SU-DHL-6 (cell line): ENCODE results near the gene ARHGAP8.

Experiments used
- H2AFZ ChIP-seq: fragments of 200-600 bp; sonication (generic); 2 replicates; pipeline ENCODE4 v1.6.1; 2014; ENCODE audit warnings: low read depth, mild to moderate bottlenecking, moderate library complexity, mixed read lengths, antibody characterized with exemption, low read length; ENCODE audit not compliant: severe bottlenecking
- H3F3A ChIP-seq: fragments of 200-600 bp; shearing (Covaris generic); 2 replicates; pipeline ENCODE4 v1.6.0; 2016; ENCODE audit warnings: antibody characterized with exemption, mild to moderate bottlenecking; ENCODE audit not compliant: insufficient read depth
- H3K27ac ChIP-seq: fragments of 200-600 bp; sonication (generic); 2 replicates; pipeline ENCODE4 v1.5.1; 2016; ENCODE audit warnings: low read depth, mild to moderate bottlenecking, low read length, moderate library complexity, mixed read lengths
- H3K27me3 ChIP-seq: fragments of 200-600 bp; sonication (generic), shearing (Covaris generic); 2 replicates; pipeline ENCODE4 v1.6.0; 2014; ENCODE audit warnings: mild to moderate bottlenecking, low read length
- H3K36me3 ChIP-seq: fragments of 200-600 bp; sonication (generic); 2 replicates; pipeline ENCODE4 v1.6.1; 2014; ENCODE audit warnings: mild to moderate bottlenecking, low read length, mixed read lengths
- H3K4me2 ChIP-seq: fragments of 300-600, 200-600 bp; shearing (Covaris generic), sonication (generic); 2 replicates; pipeline ENCODE4 v1.6.0; 2014; ENCODE audit warnings: low read length, low read depth, mild to moderate bottlenecking; ENCODE audit not compliant: poor library complexity, severe bottlenecking
- H3K4me3 ChIP-seq: fragments of 200-600 bp; sonication (generic); 2 replicates; pipeline ENCODE4 v1.5.1; 2014; ENCODE audit warnings: antibody characterized with exemption, low read length, mild to moderate bottlenecking, mixed read lengths; ENCODE audit not compliant: insufficient read depth, poor library complexity, severe bottlenecking
- H3K79me2 ChIP-seq: fragments of 200-600 bp; sonication (generic); 2 replicates; pipeline ENCODE4 v1.6.1; 2014; ENCODE audit warnings: mild to moderate bottlenecking, low read length, moderate library complexity; ENCODE audit not compliant: insufficient read depth
- H3K9ac ChIP-seq: fragments of 200-600 bp; sonication (generic); 2 replicates; pipeline ENCODE4 v1.7.0; 2014; ENCODE audit warnings: mild to moderate bottlenecking, low read length
- H3K9me2 ChIP-seq: fragments of 200-600 bp; sonication (generic); replicated peaks from 2 replicates; pipeline ENCODE4 v1.6.1; 2014; ENCODE audit warnings: low read length; ENCODE audit not compliant: insufficient read depth
- H3K9me3 ChIP-seq: fragments of 200-600 bp; sonication (generic); 2 replicates; pipeline ENCODE4 v1.6.1; 2014; ENCODE audit warnings: low read length, mixed read lengths; ENCODE audit not compliant: insufficient read depth
- H4K20me1 ChIP-seq: fragments of 200-600 bp; sonication (generic); 2 replicates; pipeline ENCODE4 v1.6.1; 2014; ENCODE audit warnings: low read depth, mild to moderate bottlenecking, antibody characterized with exemption, low read length, moderate library complexity, mixed read lengths
- EZH2phosphoT487 ChIP-seq: fragments of 200-600 bp; sonication (generic), shearing (Covaris generic); conservative IDR thresholded peaks from 2 replicates; pipeline ENCODE4 v1.6.1; 2018; ENCODE audit warnings: mild to moderate bottlenecking, antibody characterized with exemption, low read length, moderate library complexity, mixed read lengths
- TF ChIP-seq, protein P1 (sequence below): fragments of 200-600 bp; sonication (generic); IDR thresholded peaks from one replicate; pipeline ENCODE4 v1.5.1; 2017; ENCODE audit warnings: antibody characterized with exemption, mild to moderate bottlenecking, low read length, moderate library complexity; ENCODE audit not compliant: insufficient read depth, poor library complexity, severe bottlenecking

Gene ARHGAP8

GRCh38 chr22:44734278-44734677, 18.1 kb upstream of the ARHGAP8 start:
- TF ChIP-seq, protein P1, sequence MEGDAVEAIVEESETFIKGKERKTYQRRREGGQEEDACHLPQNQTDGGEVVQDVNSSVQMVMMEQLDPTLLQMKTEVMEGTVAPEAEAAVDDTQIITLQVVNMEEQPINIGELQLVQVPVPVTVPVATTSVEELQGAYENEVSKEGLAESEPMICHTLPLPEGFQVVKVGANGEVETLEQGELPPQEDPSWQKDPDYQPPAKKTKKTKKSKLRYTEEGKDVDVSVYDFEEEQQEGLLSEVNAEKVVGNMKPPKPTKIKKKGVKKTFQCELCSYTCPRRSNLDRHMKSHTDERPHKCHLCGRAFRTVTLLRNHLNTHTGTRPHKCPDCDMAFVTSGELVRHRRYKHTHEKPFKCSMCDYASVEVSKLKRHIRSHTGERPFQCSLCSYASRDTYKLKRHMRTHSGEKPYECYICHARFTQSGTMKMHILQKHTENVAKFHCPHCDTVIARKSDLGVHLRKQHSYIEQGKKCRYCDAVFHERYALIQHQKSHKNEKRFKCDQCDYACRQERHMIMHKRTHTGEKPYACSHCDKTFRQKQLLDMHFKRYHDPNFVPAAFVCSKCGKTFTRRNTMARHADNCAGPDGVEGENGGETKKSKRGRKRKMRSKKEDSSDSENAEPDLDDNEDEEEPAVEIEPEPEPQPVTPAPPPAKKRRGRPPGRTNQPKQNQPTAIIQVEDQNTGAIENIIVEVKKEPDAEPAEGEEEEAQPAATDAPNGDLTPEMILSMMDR: no peak
- no peak for TF ChIP-seq EZH2phosphoT487
- Histone ChIP-seq H3K79me2 (no peaks in the 10 kb centered on the region), H2AFZ (no peak overlapping the region), H3K9ac (no peak overlapping the region), H4K20me1 (no peaks in the 10 kb centered on the region), H3K36me3 (no peaks in the 10 kb centered on the region), H3K9me3 (no peaks in the 10 kb centered on the region), H3K27me3 (no peaks in the 10 kb centered on the region), H3K4me2 (no peak overlapping the region), H3K9me2 (no peaks in the 10 kb centered on the region), H3K4me3 (no peak overlapping the region), H3K27ac (no peak overlapping the region), H3F3A (no peaks in the 10 kb centered on the region)

DNA sequence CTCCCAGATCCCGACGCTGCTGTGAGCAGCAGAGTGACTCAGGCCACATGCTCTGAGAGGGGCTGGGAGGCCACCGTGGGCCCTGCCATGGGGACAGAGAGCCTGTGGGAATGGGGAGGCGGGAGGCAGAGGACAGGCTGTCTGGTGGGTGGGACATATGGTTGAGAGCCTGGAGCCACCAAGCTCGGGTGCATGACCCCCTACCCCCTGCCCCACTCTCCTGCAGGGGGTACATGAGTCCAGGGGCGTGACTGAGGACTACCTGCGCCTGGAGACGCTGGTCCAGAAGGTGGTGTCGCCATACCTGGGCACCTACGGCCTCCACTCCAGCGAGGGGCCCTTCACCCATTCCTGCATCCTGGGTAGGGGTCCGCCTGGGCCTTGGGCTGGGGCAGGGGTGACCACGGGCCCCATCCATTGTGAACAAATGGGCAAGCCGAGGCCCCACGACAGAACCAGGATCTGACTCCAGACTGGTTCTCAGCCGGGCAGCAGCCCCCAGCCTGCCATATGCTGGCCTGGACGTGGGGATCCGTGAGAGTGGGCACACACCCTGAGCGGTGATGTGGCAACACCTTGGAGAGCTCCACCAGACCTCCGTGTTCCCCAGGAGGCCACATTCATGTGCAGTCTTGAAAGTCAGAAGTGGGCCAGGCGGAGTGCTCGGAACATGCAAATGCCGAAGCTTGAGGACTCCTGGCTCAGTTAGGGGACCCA, 17.4 kb upstream of the ARHGAP8 start:
- Histone ChIP-seq H3K9me3 (no peaks in the 10 kb centered on the region), H3K4me3 (no peak overlapping the region), H3K9me2 (no peaks in the 10 kb centered on the region), H4K20me1 (no peaks in the 10 kb centered on the region), H3F3A (no peaks in the 10 kb centered on the region), H3K9ac (no peak overlapping the region), H3K79me2 (no peaks in the 10 kb centered on the region), H2AFZ (no peak overlapping the region), H3K4me2 (no peak overlapping the region), H3K27ac (no peak overlapping the region), H3K27me3 (no peaks in the 10 kb centered on the region), H3K36me3 (no peaks in the 10 kb centered on the region)
- TF ChIP-seq, protein P1: no peak
- TF ChIP-seq EZH2phosphoT487: no peak

GRCh38 chr22:44735518-44736428, 16.6 kb upstream of the ARHGAP8 start:
- Histone ChIP-seq H3K9me3 (no peaks in the 10 kb centered on the region), H3K36me3 (no peaks in the 10 kb centered on the region), H4K20me1 (no peaks in the 10 kb centered on the region), H3K27ac (no peak overlapping the region), H3K9ac (no peak overlapping the region), H2AFZ (no peak overlapping the region), H3K9me2 (no peaks in the 10 kb centered on the region), H3K4me3 (no peak overlapping the region), H3K27me3 (no peaks in the 10 kb centered on the region), H3K4me2 (no peak overlapping the region), H3K79me2 (no peaks in the 10 kb centered on the region), H3F3A (no peaks in the 10 kb centered on the region)
- no peak for TF ChIP-seq EZH2phosphoT487
- TF ChIP-seq, protein P1: peak; percentile 73
